Caki2 (cell line): ENCODE results near the gene METTL13. TPM values are rescaled to one million over a fixed set of nuclear protein-coding genes. Genes with fewer than 3 reads are reported as not detected.

Experiments used
- DNase-seq: peaks from one replicate; pipeline ENCODE4 v3.0.0-alpha.2; 2015; ENCODE audit warnings: low read depth
- in situ Hi-C: cut with HindIII; loops from 2 replicates; pipeline ENCODE4 v1.10.0; 2016; ENCODE audit warnings: low sequenced_read_pairs, low pct_unique_long_range_greater_than_20kb, mixed read lengths
- total RNA-seq: library from RNA; depleted of rRNA; stranded (reverse); fragments of >200 nt; shearing (Covaris generic); gene quantifications from 2 replicates; pipeline ENCODE4 v1.2.3, GENCODE V29; 2014; ENCODE audit warnings: low replicate concordance

METTL13 gene
- total RNA-seq, 1 experiment from 2014 or later: 48.9 TPM

- in situ Hi-C loops: no loop called here
- no peak for DNase-seq
Measured at GRCh38 chr1:171758011-171758410, 23.4 kb upstream of the METTL13 start.

DNA sequence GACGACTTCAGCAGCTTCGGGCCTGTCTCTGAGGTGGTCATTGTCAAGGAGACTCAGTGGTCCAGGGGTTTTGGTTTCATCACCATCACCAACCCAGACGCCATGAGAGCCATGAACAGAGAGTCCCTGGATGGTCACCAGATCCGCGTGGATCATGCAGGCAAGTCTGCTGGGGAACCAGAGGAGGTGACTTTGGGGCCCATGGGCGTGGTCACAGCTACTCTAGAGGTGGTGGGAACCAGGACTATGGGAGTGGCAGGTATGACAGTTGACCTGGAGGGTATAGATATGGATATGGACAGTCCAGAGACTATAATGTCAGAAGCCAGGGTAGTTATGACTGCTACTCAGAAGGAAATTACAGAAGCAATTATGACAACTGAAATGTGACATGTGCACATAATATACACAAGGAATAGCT lies 19.3 kb upstream of the METTL13 start:
- DNase-seq: no peak
- in situ Hi-C loops: no loop called here

DNA sequence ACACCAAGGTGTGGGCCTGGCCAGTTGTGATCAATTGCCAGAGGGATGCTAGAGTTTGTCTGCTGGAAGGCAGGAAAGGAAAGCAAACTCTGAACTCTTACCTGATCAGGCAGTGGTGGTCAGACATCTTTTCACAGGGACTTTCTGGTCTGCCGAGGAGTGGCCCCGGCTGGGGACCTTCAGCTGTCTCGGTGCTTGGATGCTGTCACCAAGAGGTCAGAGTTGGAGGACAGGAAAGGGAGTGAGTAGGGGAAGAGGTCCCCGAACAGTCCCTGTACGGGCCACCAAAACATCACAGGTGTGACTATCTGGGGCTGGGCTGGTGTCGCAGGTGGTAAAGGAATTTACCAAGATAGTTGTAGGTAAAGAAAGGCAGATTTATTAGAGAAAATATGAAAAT lies 17.7 kb upstream of the METTL13 start:
- in situ Hi-C loops: no loop called here
- no peak for DNase-seq

DNA sequence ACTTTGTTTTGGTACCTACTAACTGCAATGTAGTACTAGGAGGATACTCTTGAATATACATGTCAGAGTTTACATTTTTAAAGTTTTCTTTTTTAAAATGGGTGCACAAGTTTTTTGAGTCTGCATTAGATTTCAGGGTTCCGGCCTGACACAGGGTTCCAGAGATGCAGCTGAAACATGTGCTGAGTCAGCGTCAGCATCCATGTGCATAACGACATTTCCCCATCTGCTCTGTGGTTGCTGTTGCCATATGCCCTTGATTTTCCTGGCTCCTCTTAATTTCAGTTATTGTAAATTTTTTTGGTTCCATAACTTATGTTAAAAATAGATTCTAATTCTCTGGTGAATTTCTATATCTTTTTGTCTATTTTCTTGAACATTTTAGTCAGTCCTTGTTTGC lies 12.3 kb upstream of the METTL13 start:
- in situ Hi-C loops: no loop called here
- no peak for DNase-seq

DNA sequence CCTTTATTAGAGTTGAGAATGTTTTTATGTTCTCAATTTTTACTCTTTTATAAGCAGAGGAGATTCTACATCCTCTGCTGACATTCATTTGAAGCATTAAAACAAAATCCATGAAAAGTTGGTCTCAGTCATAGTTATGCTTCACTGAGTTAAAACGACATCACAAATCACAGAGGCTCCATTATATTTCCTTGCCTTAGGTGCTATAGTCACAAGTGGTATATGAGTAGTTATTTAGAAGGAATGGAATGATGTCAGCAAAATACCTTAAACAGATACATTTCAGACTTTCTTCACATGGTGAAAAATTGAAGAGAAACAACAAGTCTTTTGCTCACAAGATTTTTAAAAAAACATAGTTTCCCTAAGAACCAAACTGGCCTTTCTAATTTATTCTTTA lies 11.7 kb upstream of the METTL13 start:
- no peak for DNase-seq
- in situ Hi-C loops: no loop called here

DNA sequence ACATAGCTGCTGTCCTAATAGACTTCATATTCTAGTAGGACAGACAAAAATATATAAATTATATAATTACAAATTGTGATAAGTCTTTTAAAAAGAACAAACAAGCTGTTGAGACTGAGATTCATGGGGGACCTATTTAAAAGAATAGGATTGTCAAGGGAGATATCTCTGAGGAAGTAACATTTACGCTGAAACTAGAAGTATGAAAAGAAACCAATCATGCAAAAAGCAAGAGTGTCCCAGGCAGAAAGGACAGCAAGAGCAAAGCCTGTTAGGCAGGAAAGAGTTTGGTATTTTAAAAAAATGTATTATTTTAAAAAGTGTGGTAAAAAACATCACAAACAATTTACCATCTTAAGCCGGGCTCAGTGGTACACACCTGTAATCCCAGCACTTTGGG lies 9.1 kb upstream of the METTL13 start:
- in situ Hi-C loops: no loop called here
- no peak for DNase-seq

- DNase-seq: no peak
- in situ Hi-C loops: no loop called here
Measured at GRCh38 chr1:171780583-171781175, 781 bp upstream of the METTL13 start.

GRCh38 chr1:171783816-171784530 lies 2.5 kb downstream of the METTL13 start:
- DNase-seq: no peak
- in situ Hi-C loops: no loop called here

GRCh38 chr1:171784784-171785183 lies 3.3 kb downstream of the METTL13 start:
- no peak for DNase-seq
- in situ Hi-C loops: no loop called here

- DNase-seq: no peak
- in situ Hi-C loops: no loop called here
Measured at GRCh38 chr1:171785766-171786165, 4.3 kb downstream of the METTL13 start.

DNA sequence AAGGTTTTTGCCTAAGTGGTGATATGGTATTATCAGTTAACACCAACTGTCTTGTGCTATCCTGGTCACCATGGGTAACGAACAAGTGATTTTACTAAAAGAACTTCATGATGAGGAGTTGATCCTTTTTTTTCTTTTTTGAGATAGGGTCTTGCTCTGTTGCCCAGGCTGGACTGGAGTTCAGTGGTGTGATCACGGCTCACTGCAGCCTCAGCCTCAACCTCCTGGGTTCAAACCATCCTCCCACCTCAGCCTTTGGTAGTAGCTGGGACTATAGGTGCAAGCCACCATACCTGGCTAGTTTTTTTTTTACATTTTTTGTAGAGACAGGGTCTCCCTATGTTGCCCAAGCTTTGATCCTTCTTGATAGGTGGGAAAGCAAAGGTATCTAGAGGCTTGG lies 5.1 kb downstream of the METTL13 start:
- no peak for DNase-seq

GRCh38 chr1:171787686-171788480 lies 6.4 kb downstream of the METTL13 start:
- DNase-seq: no peak
- in situ Hi-C loops: no loop called here

More for the DNA sequence above, 5.1 kb downstream of the METTL13 start:
- in situ Hi-C loops: no loop called here

DNA sequence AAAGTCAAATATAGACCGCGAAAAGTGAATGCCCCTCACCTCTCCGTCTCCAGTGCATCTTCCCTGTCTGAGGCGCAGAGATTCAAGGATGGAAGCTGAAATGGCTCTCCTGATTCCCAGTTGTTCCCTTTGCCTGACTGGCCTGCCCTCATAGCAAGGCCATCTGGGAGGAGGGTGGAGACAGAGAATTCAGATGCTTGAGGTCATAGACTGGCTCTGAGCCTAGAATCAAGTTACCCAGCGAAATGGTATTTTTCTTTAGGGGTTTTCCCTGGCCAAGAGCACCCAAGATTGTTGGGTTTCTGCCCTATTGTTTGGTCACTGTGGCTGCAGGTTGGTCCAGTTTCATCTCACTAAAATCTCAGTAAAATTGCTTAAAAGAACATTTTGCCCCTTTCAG lies 7.2 kb downstream of the METTL13 start:
- in situ Hi-C loops: no loop called here
- no peak for DNase-seq

GRCh38 chr1:171790318-171790717 lies 8.9 kb downstream of the METTL13 start:
- no peak for DNase-seq
- in situ Hi-C loops: no loop called here

- no peak for DNase-seq
- in situ Hi-C loops: no loop called here
Measured at GRCh38 chr1:171792656-171793369, 11.4 kb downstream of the METTL13 start.

GRCh38 chr1:171793636-171794035 lies 12.2 kb downstream of the METTL13 start:
- in situ Hi-C loops: no loop called here
- DNase-seq: no peak

GRCh38 chr1:171794085-171794484 lies 12.6 kb downstream of the METTL13 start:
- in situ Hi-C loops: no loop called here
- peak; percentile 55 for DNase-seq

GRCh38 chr1:171796592-171796991 lies 15.1 kb downstream of the METTL13 start:
- in situ Hi-C loops: no loop called here
- DNase-seq: no peak

DNA sequence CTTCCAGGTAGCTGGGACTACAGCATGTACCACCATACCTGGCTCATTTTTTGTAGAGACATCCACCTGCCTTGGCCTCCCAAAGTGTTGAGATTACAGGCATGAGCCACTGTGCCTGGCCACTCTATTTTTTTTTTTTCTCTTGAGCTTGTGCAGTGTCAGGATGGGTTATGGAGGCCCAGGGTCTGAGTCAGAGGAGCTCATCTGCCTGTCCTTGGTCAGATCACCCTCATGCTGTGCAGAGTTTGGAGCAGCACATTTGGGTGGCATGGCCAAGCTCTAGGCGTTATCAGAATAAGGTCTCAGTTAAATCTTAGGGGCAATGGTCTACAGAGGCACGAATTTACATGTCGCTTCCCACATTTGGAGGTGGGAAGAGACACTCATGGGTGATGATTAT lies 16.9 kb downstream of the METTL13 start:
- in situ Hi-C loops: no loop called here
- no peak for DNase-seq
